AG09309 (cell line): ENCODE results near the gene CDS1.
"Not testable (repeated sequence)": the region's sequence is repeated elsewhere in the genome, so short reads cannot be mapped to it uniquely, and the experiment has no call there.

Source experiments
- DNase-seq: peaks from one replicate; pipeline ENCODE4 v3.0.0-alpha.2; 2010; ENCODE audit warnings: low read depth
- H3K4me3 ChIP-seq: 2 replicates; pipeline ENCODE4 v1.5.1; 2011; ENCODE audit warnings: mild to moderate bottlenecking, low read depth, low read length, moderate library complexity; ENCODE audit not compliant: control insufficient read depth
- CTCF ChIP-seq: IDR thresholded peaks from 2 replicates; pipeline ENCODE4 v1.5.1; 2011; ENCODE audit warnings: mild to moderate bottlenecking, low read depth, low read length, inconsistent platforms; ENCODE audit not compliant: insufficient read depth, control insufficient read depth; ENCODE audit errors: missing control alignments

The CDS1 gene

DNA sequence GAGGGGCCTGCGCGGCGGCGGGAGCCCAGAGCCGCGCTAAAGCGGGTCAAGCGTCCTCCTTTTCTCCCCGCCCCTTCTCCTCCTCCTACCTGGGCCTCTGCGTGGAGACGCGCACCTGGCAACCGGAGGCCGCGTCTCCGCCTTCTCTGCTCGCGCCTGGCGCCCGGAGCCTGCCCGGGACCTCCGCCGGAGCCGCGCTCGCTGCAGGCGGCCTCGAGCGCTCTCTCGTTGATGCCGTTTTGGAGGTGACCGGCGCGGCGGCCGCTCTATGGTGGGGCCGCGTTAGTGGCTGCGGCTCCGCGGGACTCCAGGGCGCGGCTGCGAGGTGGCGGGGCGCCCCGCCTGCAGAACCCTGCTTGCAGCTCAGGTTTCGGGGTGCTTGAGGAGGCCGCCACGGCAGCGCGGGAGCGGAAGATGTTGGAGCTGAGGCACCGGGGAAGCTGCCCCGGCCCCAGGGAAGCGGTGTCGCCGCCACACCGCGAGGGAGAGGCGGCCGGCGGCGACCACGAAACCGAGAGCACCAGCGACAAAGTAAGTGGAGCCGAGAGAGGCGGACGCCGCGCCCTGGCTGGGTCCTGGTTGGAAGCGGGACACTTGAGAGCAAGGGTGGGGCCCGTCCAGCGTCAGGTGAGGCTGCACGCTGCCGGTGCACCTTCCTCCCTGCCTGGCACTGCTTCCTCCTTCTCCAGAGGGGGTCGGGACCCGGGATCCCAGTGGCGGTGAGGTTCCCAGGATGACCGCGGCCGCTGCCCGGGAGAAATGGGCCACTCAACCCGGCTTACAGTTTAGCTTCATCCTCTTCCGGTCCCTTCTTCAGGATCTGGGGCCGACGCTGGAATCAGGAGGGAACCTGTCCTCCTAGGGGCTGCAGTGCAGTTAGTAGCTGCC is at the start of gene CDS1:
CDS1 (plus strand) TSS at position 140 of the 888 bp plus-strand sequence; CDS start at position 415, 275 bp downstream.
- DNase-seq = no peak
- H3K4me3 ChIP-seq = peak within 1 kb of the TSS; percentile 45
- TF ChIP-seq CTCF = no peak

GRCh38 chr4:84535901-84536300 is 47.0 kb upstream of the CDS1 start:
- TF ChIP-seq CTCF = no peak
- H3K4me3 ChIP-seq = no peak overlapping the region
- no peak for DNase-seq

- H3K4me3 ChIP-seq = no peak overlapping the region
- no peak for DNase-seq
- TF ChIP-seq CTCF = no peak
Measured at GRCh38 chr4:84545093-84545492, 37.8 kb upstream of the CDS1 start.

- TF ChIP-seq CTCF = no peak
- DNase-seq = no peak
- no peak overlapping the region for H3K4me3 ChIP-seq
Measured at GRCh38 chr4:84547211-84547610, 35.7 kb upstream of the CDS1 start.

- not testable (repeated sequence) for H3K4me3 ChIP-seq
Measured at GRCh38 chr4:84549191-84549590, 33.7 kb upstream of the CDS1 start.

GRCh38 chr4:84562156-84562555 is 20.8 kb upstream of the CDS1 start:
- no peak for DNase-seq
- TF ChIP-seq CTCF = no peak

More at GRCh38 chr4:84549191-84549590, 33.7 kb upstream of the CDS1 start:
- DNase-seq = not testable (repeated sequence)

DNA sequence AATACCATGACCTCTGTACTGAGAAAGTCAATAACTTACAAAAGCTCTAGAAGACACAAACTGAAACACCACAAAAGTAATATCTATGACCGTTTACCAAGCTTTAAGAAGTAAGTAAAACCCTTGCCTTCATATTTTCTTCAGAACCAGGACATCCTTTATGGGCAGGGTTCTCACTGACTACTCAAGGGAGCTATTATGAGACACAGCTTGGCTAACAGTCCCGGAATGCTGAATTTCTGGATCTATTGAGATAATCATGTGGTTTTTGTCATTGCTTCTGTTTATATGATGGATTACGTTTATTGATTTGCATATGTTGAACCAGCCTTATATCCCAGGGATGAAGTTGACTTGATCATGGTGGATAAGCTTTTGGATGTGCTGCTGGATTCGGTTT is 19.9 kb upstream of the CDS1 start:
- TF ChIP-seq CTCF = no peak
- no peak overlapping the region for H3K4me3 ChIP-seq
- no peak for DNase-seq

More at GRCh38 chr4:84562156-84562555, 20.8 kb upstream of the CDS1 start:
- no peak overlapping the region for H3K4me3 ChIP-seq
